Motor neuron (in vitro differentiated cells): ENCODE measurements around the gene ARHGEF4. TPM values are rescaled to one million over a fixed set of nuclear protein-coding genes. Genes with fewer than 3 reads are reported as not detected.

Source experiments
- total RNA-seq, 8 experiments: library from RNA; unstranded; fragments of 300-600 nt; gene quantifications; 2 replicates each; pipeline versions ENCODE4 v1.2.3 to v1.2.4, GENCODE V29; 2022

The ARHGEF4 gene
- total RNA-seq, 8 experiments from 2014 or later: 3.8 to 36.9 (median 15.2) TPM

Other genes with a start within 250 kb of the ARHGEF4 start
- gene CFC1, start 237.3 kb upstream of the ARHGEF4 start, total RNA-seq: 10 to 100 TPM in 1 of 8 experiments, 1 to 10 TPM in 3, under 1 TPM in 3, not detected in 1; 0.38 to 99.9 (median 2.6) TPM
- gene POTEJ, start 225.5 kb upstream of the ARHGEF4 start, total RNA-seq: under 1 TPM in 3 of 8 experiments, not detected in 5; 0.14 to 0.50 (median 0.20) TPM
- under 1 TPM in 6 of 8 experiments, not detected in 2; 0.16 to 0.66 (median 0.30) TPM for gene GPR148, start 107.8 kb upstream of the ARHGEF4 start, total RNA-seq
- gene AMER3, start 81.4 kb upstream of the ARHGEF4 start, total RNA-seq: 10 to 100 TPM in 2 of 8 experiments, 1 to 10 TPM in 3, under 1 TPM in 3; 0.09 to 11.3 (median 8.3) TPM